Inflammatory macrophage treated with lipopolysaccharide for 1 hour (primary cell): Measurements from ENCODE around the gene LRRC56.

Experiments
- DNase-seq, 2 donors: peaks; one replicate each; pipeline ENCODE4 v3.0.0-alpha.2; 2020 to 2022

LRRC56 gene

DNA sequence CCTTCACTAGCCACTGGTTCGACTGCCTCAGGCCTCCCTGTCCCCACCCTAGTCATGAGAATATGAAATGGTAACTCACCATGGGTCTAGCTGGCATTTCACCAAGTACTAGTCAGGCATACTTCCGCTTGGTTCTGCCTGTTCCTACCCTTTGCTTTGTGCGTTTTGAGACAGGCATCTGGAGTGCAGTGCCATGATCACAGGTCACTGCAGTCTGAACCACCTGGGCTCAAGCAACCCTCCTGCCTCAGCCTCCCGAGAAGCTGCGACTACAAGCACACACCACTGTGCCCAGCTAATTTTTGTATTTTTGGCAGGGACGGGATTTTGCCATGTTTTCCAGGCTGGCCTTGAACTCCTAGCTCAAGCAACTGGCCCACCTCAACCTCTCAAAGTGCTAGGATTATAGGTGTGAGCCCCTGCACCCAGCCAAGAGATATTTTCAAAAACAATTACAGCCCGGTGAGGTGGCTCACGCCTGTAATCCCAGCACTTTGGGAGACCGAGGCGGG lies 16.1 kb upstream of the LRRC56 start:
- no peak for DNase-seq

GRCh38 chr11:526192-526591 lies 11.1 kb upstream of the LRRC56 start:
- no peak for DNase-seq

GRCh38 chr11:528166-528814 lies 9.0 kb upstream of the LRRC56 start:
- DNase-seq, result no peak

DNA sequence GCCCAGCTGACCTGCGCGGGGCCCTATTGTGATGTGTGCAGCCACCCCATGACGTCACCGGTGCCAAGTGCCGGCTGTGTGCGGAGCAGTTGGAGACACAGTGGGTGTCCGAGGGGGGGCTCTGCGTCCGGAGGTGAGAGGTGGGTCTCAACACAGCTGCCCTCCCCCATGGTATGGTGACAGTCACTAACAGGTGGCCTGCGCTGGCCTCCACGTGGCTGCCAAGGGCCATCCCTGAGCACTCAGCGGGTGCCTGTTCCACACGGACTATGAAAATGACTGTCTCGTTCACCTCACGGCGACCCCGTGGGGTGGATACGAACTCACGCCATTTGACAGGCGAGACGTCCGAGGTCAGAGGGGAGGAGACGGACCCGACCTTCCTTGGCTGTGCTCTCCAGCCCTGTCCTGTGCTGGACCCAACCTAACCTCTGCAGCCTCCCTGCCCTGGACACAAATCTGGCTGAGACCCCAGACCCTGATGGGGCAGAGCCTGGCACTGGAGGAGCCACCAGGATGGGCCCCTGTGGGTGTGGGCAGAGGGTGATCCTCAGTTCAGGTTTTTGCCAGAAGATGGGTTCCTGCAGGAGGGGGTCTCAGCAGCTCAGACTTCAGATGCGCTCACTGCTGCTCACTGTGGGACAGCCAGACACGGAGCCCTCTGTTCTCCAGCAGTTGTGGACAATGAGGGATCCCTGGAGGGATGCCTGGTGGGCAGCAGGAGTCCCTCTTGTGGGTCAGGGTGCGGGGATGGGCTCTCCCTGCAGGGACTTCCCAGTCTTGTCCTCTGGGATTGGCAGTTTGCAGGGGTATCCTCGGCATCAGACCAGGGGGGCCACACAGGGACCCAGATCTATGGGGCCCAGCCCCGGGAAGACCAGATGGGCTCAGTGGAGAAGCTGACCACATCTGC lies 8.3 kb upstream of the LRRC56 start:
- DNase-seq, result no peak

DNA sequence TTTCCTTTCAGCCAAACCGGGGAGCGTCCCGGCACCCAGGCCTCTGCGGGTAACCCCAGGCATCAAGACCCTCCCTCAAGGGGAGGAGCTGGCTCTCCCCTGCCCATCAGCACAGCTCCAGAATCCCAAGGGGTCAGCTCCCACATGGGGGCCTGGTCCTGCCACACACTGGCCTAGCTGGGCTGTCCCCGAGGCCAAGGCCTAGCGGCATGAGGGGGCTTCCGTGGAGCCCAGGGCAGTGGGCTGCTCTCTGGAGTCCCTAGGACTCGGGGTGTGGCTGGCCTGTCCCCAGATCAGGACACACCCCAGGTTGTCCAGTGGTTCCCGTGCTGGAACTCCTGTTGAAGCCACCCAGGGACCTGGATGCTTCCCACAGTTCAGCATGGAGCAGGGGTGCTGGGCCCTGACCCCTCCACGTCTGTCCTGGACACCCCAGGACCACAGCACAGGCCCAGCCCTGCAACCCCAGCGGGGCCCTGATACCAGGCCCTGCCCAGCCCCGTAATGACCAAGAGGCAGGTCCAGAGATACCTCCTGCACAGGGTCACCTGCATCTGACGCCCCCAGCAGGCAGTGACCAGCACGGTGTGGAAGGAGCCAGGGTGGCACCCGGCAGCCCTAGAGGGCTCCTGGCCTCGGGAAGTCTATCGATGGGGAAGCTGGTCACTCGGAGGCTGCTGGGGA lies 7.5 kb upstream of the LRRC56 start:
- DNase-seq, result no peak

- DNase-seq, result no peak
These were observed 6.1 kb upstream of the LRRC56 start for GRCh38 chr11:530960-531831.

GRCh38 chr11:531919-532526 lies 5.3 kb upstream of the LRRC56 start:
- no peak for DNase-seq

DNA sequence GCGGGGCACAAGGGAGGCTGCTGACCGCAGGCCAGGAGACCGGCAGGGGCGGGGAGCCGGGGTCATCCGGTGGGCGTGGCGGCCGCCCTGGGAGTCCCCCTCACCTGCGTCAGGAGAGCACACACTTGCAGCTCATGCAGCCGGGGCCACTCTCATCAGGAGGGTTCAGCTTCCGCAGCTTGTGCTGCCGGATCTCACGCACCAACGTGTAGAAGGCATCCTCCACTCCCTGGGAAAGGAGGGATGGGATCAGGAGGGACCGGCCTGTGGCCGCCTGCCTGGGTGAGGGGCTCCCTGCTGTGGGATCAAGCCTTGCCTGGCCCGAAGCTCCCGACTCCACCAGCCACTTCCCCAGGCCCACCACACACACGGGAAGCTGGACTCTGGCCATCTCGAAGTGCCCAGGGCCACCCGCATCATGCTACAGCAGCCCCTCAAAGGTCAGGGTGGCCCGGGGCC lies 4.8 kb upstream of the LRRC56 start:
- no peak for DNase-seq

- DNase-seq, result no peak
These were observed 4.2 kb upstream of the LRRC56 start for GRCh38 chr11:532986-533585.

DNA sequence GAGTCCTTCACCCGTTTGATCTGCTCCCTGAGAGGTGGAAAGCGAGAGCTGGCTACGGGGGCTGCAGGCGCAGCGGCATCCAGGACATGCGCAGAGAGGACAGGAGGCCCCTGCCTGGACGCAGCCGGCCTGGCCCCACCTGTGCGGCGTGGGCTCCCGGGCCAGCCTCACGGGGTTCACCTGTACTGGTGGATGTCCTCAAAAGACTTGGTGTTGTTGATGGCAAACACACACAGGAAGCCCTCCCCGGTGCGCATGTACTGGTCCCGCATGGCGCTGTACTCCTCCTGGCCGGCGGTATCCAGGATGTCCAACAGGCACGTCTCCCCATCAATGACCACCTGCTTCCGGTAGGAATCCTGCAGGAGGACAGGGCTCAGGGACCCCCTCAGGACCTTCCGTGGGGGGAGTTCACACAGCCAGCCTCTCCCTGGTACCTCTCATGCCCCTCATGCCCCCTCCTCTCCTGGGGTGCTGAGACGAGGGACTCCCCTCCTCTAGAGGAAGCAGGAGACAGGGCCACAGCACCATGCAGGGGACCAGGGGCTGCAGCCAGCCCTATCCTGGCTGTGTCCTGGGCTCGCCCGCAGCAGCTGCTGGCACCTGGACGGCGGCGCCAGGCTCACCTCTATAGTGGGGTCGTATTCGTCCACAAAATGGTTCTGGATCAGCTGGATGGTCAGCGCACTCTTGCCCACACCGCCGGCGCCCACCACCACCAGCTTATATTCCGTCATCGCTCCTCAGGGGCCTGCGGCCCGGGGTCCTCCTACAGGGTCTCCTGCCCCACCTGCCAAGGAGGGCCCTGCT lies 3.5 kb upstream of the LRRC56 start:
- no peak for DNase-seq

DNA sequence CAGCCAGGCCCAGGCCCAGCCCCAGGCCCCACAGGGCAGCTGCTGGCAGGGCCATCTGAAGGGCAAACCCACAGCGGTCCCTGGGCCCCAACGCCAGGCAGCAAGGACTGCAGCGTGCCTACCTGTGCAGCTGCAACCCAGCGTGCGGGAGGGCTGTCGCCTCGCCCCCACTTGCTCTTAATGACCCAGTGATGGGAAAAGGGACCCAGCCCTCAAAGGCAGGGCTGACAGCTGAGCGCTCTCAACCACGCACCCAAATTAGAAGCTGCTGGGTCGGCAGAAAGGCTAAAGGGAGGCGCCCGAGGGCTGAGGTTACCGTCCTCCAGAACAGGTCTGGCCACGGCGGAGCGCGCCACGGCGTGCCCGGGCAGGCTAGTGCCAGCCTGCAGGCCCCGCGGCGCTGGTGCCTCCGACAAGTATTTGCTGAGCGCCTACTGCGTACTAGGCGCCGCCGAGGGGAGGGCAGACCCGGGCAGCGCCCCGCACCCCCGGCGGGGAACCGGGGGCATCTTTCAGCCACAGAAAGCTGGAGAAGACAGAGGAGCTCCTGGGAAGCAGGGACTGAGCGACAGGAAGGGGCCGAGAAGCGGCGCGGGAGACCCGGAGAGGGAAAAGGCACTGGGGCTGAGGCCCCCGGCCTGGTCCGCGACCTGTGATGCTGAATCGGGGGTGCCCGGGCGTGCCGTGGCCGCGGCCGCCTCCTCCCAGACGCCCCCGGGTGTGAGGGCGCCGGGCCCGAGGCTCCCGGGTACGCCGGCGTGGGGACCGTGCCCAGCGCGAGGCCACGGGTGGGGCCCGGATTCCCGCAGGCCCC lies 2.7 kb upstream of the LRRC56 start:
- DNase-seq, result no peak

- DNase-seq, result no peak
These were observed 2.2 kb upstream of the LRRC56 start for GRCh38 chr11:535210-535518.

DNA sequence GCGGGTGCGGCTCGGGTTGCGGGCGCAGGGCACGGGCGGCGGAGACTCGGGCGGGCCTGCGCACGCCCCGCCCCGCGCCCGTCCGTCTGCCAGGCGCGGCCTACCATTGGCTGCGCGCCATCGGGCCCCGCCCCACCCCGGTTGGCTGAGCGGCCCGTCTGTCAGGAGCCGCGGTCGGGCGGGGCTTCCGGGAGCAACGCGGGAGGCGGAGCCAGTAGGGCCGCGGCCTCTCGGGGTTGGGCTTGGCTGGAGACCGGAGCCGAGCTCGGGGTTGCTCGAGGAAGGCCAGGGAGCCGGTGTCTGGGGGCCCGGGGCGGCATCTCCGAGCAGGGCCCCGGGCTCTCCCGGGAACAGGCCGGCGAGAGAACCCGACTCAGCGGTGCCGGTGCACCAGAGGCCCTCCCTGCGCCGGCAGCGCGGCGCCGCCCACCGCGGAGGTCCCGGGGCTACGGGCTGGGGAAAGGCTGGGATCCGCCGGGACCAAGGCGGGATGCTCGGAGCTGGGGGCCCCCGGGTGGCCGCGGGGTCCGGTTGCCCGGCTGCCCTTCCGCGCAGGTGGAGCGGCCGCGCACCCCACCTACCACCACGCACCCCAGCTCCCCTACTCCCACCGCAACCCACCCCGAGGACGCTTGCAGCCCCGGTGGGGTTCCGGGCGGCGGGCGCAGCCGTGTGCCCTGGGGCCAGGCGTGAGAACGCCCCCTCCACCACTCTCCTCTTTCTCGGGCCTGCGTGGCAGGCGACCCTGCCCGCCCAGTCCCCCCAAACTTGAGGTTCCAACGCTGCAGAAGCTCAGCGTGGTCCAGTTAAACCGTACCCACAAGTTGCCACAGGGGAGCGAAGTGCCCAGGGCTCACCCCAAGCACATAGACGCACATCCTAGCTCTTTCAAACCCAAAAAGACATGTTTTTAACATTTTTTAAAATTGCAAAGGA lies 1.5 kb upstream of the LRRC56 start, which contains the start of gene HRAS:
Gene HRAS, minus strand, starts transcription at position 58 of the 936 bp plus-strand sequence.
- DNase-seq, result peak; percentile 89 to 98

- DNase-seq, result no peak
These were observed 499 bp downstream of the LRRC56 start for GRCh38 chr11:537622-538430.

GRCh38 chr11:538431-539051 lies 1.2 kb downstream of the LRRC56 start:
- no peak for DNase-seq

DNA sequence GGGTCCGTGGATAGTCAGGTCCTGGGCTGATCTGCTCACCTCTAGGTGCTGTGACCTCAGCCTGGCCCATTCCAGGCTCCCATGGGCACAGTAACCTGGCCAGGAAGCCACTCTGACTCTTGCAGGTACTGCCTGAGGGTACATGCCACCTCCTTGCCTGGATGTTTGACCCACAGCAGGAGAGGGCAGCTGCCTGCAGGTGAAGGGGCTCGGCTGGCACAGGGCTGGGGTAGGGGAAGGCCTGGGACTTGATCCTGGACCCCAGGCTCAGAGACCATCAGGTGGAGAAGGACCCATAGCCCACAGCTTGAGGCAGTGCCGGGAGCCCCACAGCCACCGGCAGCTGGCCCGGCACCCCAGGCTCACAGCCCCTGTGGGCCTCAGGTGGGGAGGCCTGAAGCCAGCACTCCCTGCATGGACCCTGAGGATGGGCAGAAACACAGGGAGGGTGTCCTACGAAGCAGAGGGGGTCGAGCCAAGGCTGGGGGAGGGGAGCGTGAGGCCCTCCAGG lies 2.7 kb downstream of the LRRC56 start:
- DNase-seq, result no peak
